ENCODE data around the gene SERPINA9.

Gene SERPINA9

GRCh38 chr14:94461526-94462218 is 14.3 kb downstream of the SERPINA9 start:
- DNase-seq = no peak

- no peak for DNase-seq
Measured at GRCh38 chr14:94460631-94461416, 15.2 kb downstream of the SERPINA9 start.

- DNase-seq = no peak
Measured at GRCh38 chr14:94458558-94459205, 17.3 kb downstream of the SERPINA9 start.

- no peak for DNase-seq
Measured at GRCh38 chr14:94458096-94458495, 17.9 kb downstream of the SERPINA9 start.

- no peak for DNase-seq
Measured at GRCh38 chr14:94455928-94456327, 20.1 kb downstream of the SERPINA9 start.

- no peak for DNase-seq
Measured at GRCh38 chr14:94451826-94452225, 24.2 kb downstream of the SERPINA9 start.

DNA sequence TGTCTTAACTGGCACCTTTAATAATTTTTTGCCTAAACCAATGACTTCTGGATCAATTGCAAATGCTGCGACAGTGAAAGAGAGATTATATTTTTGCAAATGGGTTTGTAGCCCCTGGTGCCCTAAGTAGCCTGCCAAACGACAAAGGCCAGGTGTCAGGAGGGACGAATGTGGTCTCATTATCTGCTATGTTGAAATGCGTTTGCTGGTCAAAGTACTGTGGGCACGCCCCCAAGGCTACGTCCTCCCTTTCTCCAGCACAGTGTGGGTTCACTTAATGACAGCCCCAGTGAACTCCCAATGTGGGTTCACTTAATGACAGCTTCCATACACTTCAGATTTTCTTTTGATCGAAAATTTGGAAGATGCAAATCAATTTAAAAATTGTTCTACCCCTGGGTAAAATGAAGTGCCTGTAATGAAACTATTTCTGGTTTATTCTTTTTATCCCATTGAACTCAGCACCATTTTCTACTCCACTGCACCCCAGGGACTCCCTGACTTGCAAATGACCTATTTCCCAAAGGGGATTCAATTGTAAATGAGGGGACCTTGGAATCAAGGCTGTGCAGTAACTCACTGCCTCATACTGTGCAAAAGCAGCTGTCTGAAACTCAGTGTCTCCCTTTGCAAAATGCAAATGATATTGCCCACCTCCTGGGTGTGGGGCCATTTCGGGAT is 24.8 kb downstream of the SERPINA9 start:
- DNase-seq = no peak

- DNase-seq = no peak
Measured at GRCh38 chr14:94450722-94451090, 25.3 kb downstream of the SERPINA9 start.

DNA sequence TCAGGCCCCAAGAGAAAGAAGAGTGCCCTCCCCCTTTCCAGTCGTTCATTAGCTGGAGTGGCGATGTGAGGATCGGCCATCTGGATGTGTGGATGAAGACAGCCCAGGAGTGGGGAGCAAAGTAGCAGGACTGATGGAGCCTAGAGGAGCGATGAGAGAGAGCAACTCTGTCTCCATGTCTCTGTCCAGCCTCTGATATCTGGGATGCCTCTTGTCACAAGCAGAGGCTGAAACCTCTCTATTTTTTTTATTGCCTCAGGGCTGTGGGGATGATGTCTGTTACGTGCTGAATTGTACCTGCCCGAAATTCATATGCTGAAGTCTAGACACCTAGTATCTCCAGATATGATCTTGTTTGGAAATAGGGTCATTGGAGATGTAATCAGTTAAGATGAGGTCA is 26.1 kb downstream of the SERPINA9 start:
- DNase-seq = no peak

- no peak for DNase-seq
Measured at GRCh38 chr14:94448071-94448808, 27.8 kb downstream of the SERPINA9 start.

GRCh38 chr14:94447206-94447605 is 28.8 kb downstream of the SERPINA9 start:
- DNase-seq = no peak

GRCh38 chr14:94446126-94446525 is 29.9 kb downstream of the SERPINA9 start:
- DNase-seq = no peak

DNA sequence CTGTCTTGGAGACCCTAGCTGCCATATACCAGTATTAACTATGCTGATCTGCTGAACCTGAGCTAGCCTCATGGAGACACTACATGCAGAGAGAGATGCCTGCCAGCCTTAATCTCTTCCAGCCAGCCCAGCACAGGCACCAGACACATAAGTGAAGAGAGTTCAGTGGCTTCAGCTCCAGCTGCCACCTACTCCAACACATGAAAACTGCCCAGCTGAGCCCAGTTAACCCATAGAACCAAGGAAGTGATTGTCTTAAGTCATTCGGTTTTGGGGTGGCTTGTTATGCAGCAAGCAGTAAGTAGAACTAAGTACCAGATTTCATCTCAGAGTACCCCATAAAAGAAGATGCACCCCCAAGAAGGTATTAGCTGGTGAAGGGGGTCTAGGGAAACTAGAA is 31.0 kb downstream of the SERPINA9 start:
- DNase-seq = no peak

- DNase-seq = no peak
Measured at GRCh38 chr14:94441531-94442205, 34.3 kb downstream of the SERPINA9 start.

DNA sequence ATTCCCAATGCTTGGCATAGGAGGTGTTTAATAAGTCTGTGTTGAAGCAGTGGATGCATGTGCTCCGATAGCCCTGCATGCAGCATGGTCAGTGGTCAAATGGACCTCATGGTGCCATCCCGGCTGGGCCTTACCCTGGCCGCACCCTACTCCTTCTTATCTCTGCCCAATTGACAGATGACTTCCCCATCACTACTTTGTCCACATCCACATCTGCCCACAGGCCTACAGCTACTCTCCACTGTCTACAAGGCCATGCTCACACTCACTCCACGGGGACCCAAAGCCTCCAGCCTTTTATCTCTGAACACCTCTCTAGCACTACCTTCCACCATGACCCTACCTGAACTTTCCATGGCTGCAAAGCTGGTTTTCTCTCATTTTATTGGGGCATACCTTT is 34.9 kb downstream of the SERPINA9 start:
- DNase-seq = no peak

- no peak for DNase-seq
Measured at GRCh38 chr14:94439453-94440057, 36.4 kb downstream of the SERPINA9 start.

- DNase-seq = no peak
Measured at GRCh38 chr14:94428610-94429009, 47.4 kb downstream of the SERPINA9 start.

DNA sequence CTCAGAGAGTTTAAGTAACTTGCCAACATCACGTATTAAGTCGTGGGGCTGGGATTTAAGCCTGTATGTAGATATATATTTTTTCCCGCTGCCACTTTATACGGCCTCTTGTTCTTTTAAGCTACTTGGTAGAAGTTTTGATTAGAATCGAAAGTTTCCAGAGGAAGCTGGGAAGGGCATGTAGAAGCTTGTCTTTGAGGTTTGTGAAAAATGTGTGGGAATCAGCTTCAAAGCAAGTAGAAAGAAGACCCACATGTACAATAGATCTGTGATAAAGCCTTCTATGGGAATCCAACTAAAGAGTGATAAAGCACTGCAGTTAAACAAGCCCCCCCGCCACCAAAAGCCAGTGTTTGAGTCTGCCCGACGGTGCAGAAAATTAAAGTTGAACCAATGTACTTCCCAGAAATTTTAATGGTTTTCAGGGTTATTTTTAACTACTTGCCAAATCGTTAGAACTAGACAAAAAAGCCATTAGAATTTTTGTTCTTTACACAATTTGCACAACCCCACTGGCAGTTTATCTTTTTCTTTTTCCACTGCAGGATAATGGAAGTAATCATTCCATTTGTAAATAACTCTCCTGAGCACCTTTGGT is 48.9 kb downstream of the SERPINA9 start:
- DNase-seq = no peak

DNA sequence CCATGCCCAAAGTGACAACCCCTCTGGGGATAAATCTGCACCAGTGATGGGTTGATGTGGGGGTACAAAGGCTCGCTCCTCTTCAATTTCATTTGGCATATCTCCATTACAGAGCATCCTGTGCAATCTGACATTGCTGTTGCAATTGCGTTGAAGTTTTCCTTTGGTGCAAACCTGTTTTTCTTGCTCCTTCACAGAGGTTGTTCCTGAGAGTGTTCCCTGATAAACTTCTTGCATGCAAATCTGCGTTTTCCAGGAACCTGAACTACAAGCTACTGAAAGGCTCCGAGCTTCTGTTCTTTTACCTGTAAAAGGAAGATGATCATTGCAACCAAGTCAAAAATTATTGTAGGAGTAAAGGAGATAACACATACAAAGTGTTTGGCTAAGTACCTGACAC is 49.5 kb downstream of the SERPINA9 start:
- DNase-seq = no peak

DNA sequence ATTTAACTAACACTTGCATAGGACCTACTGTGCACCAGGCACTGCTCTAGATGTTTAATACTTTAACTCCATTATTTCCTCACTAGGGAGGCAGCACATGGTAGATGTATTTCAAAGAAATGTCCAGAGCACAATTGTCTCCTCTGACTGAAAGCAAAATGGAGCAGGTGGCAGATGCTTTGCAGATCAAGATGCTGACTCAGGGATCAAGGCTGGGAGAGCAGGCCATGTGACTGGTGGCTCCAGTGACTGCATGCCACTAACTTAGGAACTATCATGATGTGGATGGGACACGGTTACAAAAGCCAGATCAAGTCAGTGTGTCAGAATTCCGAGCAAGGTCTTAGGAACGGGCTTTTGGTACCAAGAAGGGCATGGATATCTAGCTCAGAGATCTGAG is 51.6 kb downstream of the SERPINA9 start:
- DNase-seq = no peak

GRCh38 chr14:94423453-94424056 is 52.4 kb downstream of the SERPINA9 start:
- DNase-seq = peak; percentile 80
